H1 (cell line): ENCODE results near the gene COL4A1. TPM values are rescaled to one million over a fixed set of nuclear protein-coding genes. Genes with fewer than 3 reads are reported as not detected.
A peak's percentile ranks its signal among the peaks of the same experiment; 100 is the strongest.

Experiments
- CTCF ChIA-PET: fragments of 300-600 bp; sonication (Branson Sonifier 250); formaldehyde crosslinking; loops from one replicate; lab custom pipeline; 2021; ENCODE audit not compliant: partially characterized antibody; lab: Charles Lee
- POLR2A ChIA-PET: fragments of 300-600 bp; sonication (Branson Sonifier 250); formaldehyde crosslinking; loops from one replicate; lab custom pipeline; 2021; ENCODE audit warnings: inconsistent platforms; ENCODE audit not compliant: partially characterized antibody; lab: Charles Lee
- DNase-seq, 2 experiments: peaks; one replicate each; pipeline versions ENCODE4 v3.0.0 to v3.0.0-alpha.2; 2010 to 2022; ENCODE audit warnings: low spot score in 2 of 2, low read depth in 1 of 2, mixed read lengths in 1 of 2
- FAIRE-seq: peaks from 2 replicates; lab custom pipeline; 2011; peaks lifted over from hg19 to GRCh38; lab: Jason Lieb, UNC
- H2AFZ ChIP-seq: 2 replicates; pipeline ENCODE4 v1.8.1; 2012; ENCODE audit warnings: low read length, inconsistent platforms
- H2AK5ac ChIP-seq: 2 replicates; pipeline ENCODE4 v1.6.1; 2013; ENCODE audit warnings: low read depth, low read length
- H2BK120ac ChIP-seq: replicated peaks from 2 replicates; pipeline ENCODE3; 2013; ENCODE audit warnings: low read depth, low read length, inconsistent platforms
- H2BK12ac ChIP-seq: 2 replicates; pipeline ENCODE4 v1.6.1; 2013; ENCODE audit warnings: low read depth, low read length
- H2BK15ac ChIP-seq: 2 replicates; pipeline ENCODE4 v1.6.1; 2013; ENCODE audit warnings: low read length
- H2BK20ac ChIP-seq: 2 replicates; pipeline ENCODE4 v1.6.1; 2013; ENCODE audit warnings: low read length
- H2BK5ac ChIP-seq: 2 replicates; pipeline ENCODE4 v1.6.1; 2013; ENCODE audit warnings: low read depth, low read length
- H3K14ac ChIP-seq: 2 replicates; pipeline ENCODE4 v1.6.1; 2013; ENCODE audit warnings: inconsistent platforms; ENCODE audit not compliant: insufficient read length
- H3K18ac ChIP-seq: 2 replicates; pipeline ENCODE4 v1.6.1; 2013; ENCODE audit warnings: low read length; ENCODE audit errors: extremely low read depth
- H3K23ac ChIP-seq: 2 replicates; pipeline ENCODE4 v1.6.1; 2013; ENCODE audit warnings: inconsistent platforms; ENCODE audit not compliant: insufficient read length
- H3K23me2 ChIP-seq: 2 replicates; pipeline ENCODE4 v1.6.1; 2013; ENCODE audit warnings: low read depth, low read length
- H3K27ac ChIP-seq: 2 replicates; pipeline ENCODE4 v1.6.1; 2011; ENCODE audit warnings: low read depth, low read length, inconsistent platforms
- H3K27me3 ChIP-seq, 4 experiments: replicated peaks in 1 of 4; 1 replicate in 1 of 4; 2 replicates in 3 of 4; pipeline versions ENCODE4 v1.6.1 to v1.8.1; 2011 to 2013; ENCODE audit warnings: low read length in 3 of 4, mild to moderate bottlenecking in 3 of 4, inconsistent platforms in 2 of 4, mixed read lengths in 2 of 4, moderate library complexity in 1 of 4; ENCODE audit not compliant: control insufficient read depth in 3 of 4, insufficient read depth in 3 of 4; ENCODE audit errors: extremely low read depth in 1 of 4
- H3K36me3 ChIP-seq, 4 experiments: 2 replicates each; pipeline versions ENCODE4 v1.6.1 to v1.8.1; 2011 to 2013; ENCODE audit warnings: mild to moderate bottlenecking in 4 of 4, low read length in 3 of 4, moderate library complexity in 2 of 4, control low read depth in 1 of 4, inconsistent platforms in 1 of 4; ENCODE audit not compliant: insufficient read depth in 4 of 4, control insufficient read depth in 2 of 4
- H3K4ac ChIP-seq: replicated peaks from 2 replicates; pipeline ENCODE3; 2013; ENCODE audit warnings: low read length, low read depth, mixed read lengths, inconsistent platforms; ENCODE audit not compliant: insufficient read length
- H3K4me1 ChIP-seq, 4 experiments: replicated peaks in 1 of 4; 1 replicate in 1 of 4; 2 replicates in 3 of 4; pipeline versions ENCODE4 v1.6.1 to v1.8.1; 2011 to 2013; ENCODE audit warnings: low read length in 3 of 4, inconsistent platforms in 2 of 4, mixed read lengths in 1 of 4; ENCODE audit not compliant: insufficient read depth in 4 of 4, control insufficient read depth in 3 of 4
- H3K4me2 ChIP-seq, 2 experiments: 2 replicates each; pipeline versions ENCODE4 v1.6.1 to v1.8.1; 2011 to 2013; ENCODE audit warnings: low read depth in 2 of 2, low read length in 2 of 2, control low read depth in 1 of 2, inconsistent platforms in 1 of 2, mild to moderate bottlenecking in 1 of 2; ENCODE audit not compliant: insufficient read depth in 1 of 2
- H3K4me3 ChIP-seq, 4 experiments: fragments of 200-600, 300-600 bp in 1 of 4; sonication (generic), shearing (Covaris generic), sonication (Bioruptor Twin) in 1 of 4; 2 replicates each; pipeline versions ENCODE4 v1.5.1 to v1.8.1; 2011 to 2016; ENCODE audit warnings: low read length in 4 of 4, low read depth in 3 of 4, control low read depth in 2 of 4, inconsistent platforms in 2 of 4, mild to moderate bottlenecking in 2 of 4, mixed read lengths in 1 of 4, moderate library complexity in 1 of 4; ENCODE audit not compliant: insufficient read depth in 2 of 4; ENCODE audit errors: extremely low read depth in 1 of 4
- H3K56ac ChIP-seq: replicated peaks from 2 replicates; pipeline ENCODE3; 2013; ENCODE audit warnings: low read depth, mild to moderate bottlenecking, mixed read lengths, low read length, inconsistent platforms; ENCODE audit not compliant: insufficient read length
- H3K79me1 ChIP-seq: 2 replicates; pipeline ENCODE4 v1.6.1; 2013; ENCODE audit warnings: low read depth, low read length, control low read depth
- H3K79me2 ChIP-seq, 2 experiments: 2 replicates each; pipeline versions ENCODE4 v1.6.1 to v1.8.1; 2012 to 2013; ENCODE audit warnings: low read length in 2 of 2, mild to moderate bottlenecking in 2 of 2, inconsistent platforms in 1 of 2; ENCODE audit not compliant: insufficient read depth in 2 of 2, control insufficient read depth in 1 of 2
- H3K9ac ChIP-seq, 4 experiments: replicated peaks in 1 of 4; 1 replicate in 1 of 4; 2 replicates in 3 of 4; pipeline versions ENCODE4 v1.6.1 to v1.8.1; 2011 to 2013; ENCODE audit warnings: low read depth in 3 of 4, low read length in 3 of 4, control low read depth in 2 of 4, mild to moderate bottlenecking in 2 of 4, moderate library complexity in 2 of 4, inconsistent platforms in 1 of 4; ENCODE audit errors: extremely low read depth in 1 of 4
- H3K9me3 ChIP-seq, 2 experiments: 2 replicates each; pipeline versions ENCODE4 v1.6.1 to v1.8.1; 2012 to 2013; ENCODE audit warnings: mild to moderate bottlenecking in 2 of 2, moderate library complexity in 2 of 2, control low read depth in 1 of 2, inconsistent platforms in 1 of 2, low read depth in 1 of 2, low read length in 1 of 2, mixed read lengths in 1 of 2; ENCODE audit not compliant: insufficient read depth in 2 of 2
- H4K20me1 ChIP-seq, 2 experiments: replicated peaks in 1 of 2; 2 replicates each; pipeline versions ENCODE3 to v1.8.1; 2011 to 2013; ENCODE audit warnings: inconsistent platforms in 2 of 2, low read length in 2 of 2, mild to moderate bottlenecking in 1 of 2; ENCODE audit not compliant: insufficient read depth in 2 of 2, control insufficient read depth in 1 of 2
- H4K5ac ChIP-seq: 2 replicates; pipeline ENCODE4 v1.6.1; 2013; ENCODE audit warnings: low read length, low read depth, mixed read lengths, inconsistent platforms; ENCODE audit not compliant: insufficient read length
- H4K8ac ChIP-seq: 2 replicates; pipeline ENCODE4 v1.8.0; 2013; ENCODE audit warnings: mild to moderate bottlenecking, moderate library complexity, low read length, inconsistent platforms; ENCODE audit not compliant: insufficient read depth; ENCODE audit errors: extremely low read depth
- H4K91ac ChIP-seq: replicated peaks from 2 replicates; pipeline ENCODE3; 2013; ENCODE audit warnings: low read length, mixed read lengths, inconsistent platforms; ENCODE audit not compliant: insufficient read length
- ASH2L ChIP-seq: fragments of 200-600, 300-600 bp; sonication (generic); IDR thresholded peaks from one replicate; pipeline ENCODE4 v1.7.1; 2017; ENCODE audit warnings: low read length
- JUND ChIP-seq: IDR thresholded peaks from 2 replicates; pipeline ENCODE4 v1.6.1; 2011; ENCODE audit warnings: mild to moderate bottlenecking, improper control_type of control experiment, low read length
- KDM4A ChIP-seq: IDR thresholded peaks from one replicate; pipeline ENCODE4 v1.7.1; 2012; ENCODE audit warnings: low read depth, mild to moderate bottlenecking, moderate library complexity, low read length, inconsistent platforms; ENCODE audit not compliant: severe bottlenecking
- SAP30 ChIP-seq: fragments of 300-600 bp; sonication (generic); IDR thresholded peaks from 2 replicates; pipeline ENCODE4 v1.7.1; 2012; ENCODE audit warnings: low read length, moderate library complexity, mild to moderate bottlenecking, inconsistent platforms; ENCODE audit not compliant: insufficient read depth, insufficient replicate concordance
- SIRT6 ChIP-seq: IDR thresholded peaks from one replicate; pipeline ENCODE4 v1.7.1; 2012; ENCODE audit warnings: low read length, inconsistent platforms
- SUZ12 ChIP-seq: fragments of 200-600 bp; sonication (generic); IDR thresholded peaks from 2 replicates; pipeline ENCODE4 v1.6.1; 2012; ENCODE audit warnings: mild to moderate bottlenecking, inconsistent platforms, low read length, moderate library complexity, mixed read lengths
- WGBS, 2 experiments: shearing (Covaris generic) in 1 of 2; methylation state at CpG; one replicate each; pipeline versions ENCODE4 v1.1.6 to v1.1.7; 2013 to 2015; ENCODE audit warnings: low lambda C conversion rate in 2 of 2, mixed read lengths in 2 of 2, inconsistent platforms in 1 of 2, low coverage in 1 of 2, missing lambda C conversion rate in 1 of 2; ENCODE audit not compliant: insufficient replicate concordance in 2 of 2, insufficient coverage in 1 of 2, insufficient read length in 1 of 2; ENCODE audit errors: extremely low coverage in 1 of 2, missing lambda C conversion rate in 1 of 2; 5-methylcytosine and 5-hydroxymethylcytosine counted together
- long read RNA-seq, 2 experiments: library from RNA in 1 of 2; library from capped mRNA in 1 of 2; stranded (forward); transcript quantifications; one replicate each; pipeline ENCODE4 v2.0.0, GENCODE V29; 2021; ENCODE audit warnings: inconsistent platforms in 1 of 2
- polyA minus RNA-seq, 3 experiments: library from RNA; depleted of rRNA, polyadenylated mRNA; stranded (reverse); fragments of >200 nt; gene quantifications; 1 replicate in 2 of 3; 2 replicates in 1 of 3; pipeline ENCODE4 v1.2.3, GENCODE V29; 2011
- polyA plus RNA-seq, 7 experiments: library from polyadenylated mRNA; depleted of rRNA in 3 of 7; stranded (reverse) in 5 of 7; unstranded in 2 of 7; fragments of >200 nt in 5 of 7; fragments of 200-250 nt in 2 of 7; gene quantifications; 1 replicate in 5 of 7; 2 replicates in 1 of 7; 4 replicates in 1 of 7; pipeline versions ENCODE4 v1.2.1 to v1.2.3, GENCODE V29; 2011 to 2013; ENCODE audit warnings: missing spikeins in 2 of 7, mixed read lengths in 2 of 7
- total RNA-seq: library from RNA; stranded (reverse); fragmentation: NEBNext Ultra II Directional; extraction: Animal tissue kit (Norgen Biotek cat#: 25700); gene quantifications from 2 replicates; pipeline ENCODE4 v1.2.1, GENCODE V29; 2021
- TF ChIP-seq, protein P1 (sequence below): IDR thresholded peaks from 2 replicates; pipeline ENCODE4 v1.6.1; 2012; ENCODE audit warnings: inconsistent platforms

Gene COL4A1
- total RNA-seq (82.0 and 91.0 TPM in 2 replicates), polyA plus RNA-seq (2011; rRNA removed) (30.7 and 31.7 TPM in 2 replicates), polyA minus RNA-seq (2011; rRNA and poly(A)+ RNA removed) (46.9 and 65.9 TPM in 2 replicates)
- polyA plus RNA-seq (2011; cell fraction: cytosol; rRNA removed) = 31.3 TPM
- polyA plus RNA-seq (2011; cell fraction: nucleus; rRNA removed) = 69.4 TPM
- polyA plus RNA-seq (2012, experiment 1 of 2) = 39.8 to 46.7 TPM (median 43.8 TPM) in 4 replicates
- 17.1 TPM for polyA plus RNA-seq (2012, experiment 2 of 2)
- 88.0 TPM for polyA plus RNA-seq (2013, experiment 1 of 2)
- 83.1 TPM for polyA plus RNA-seq (2013, experiment 2 of 2)
- polyA minus RNA-seq (2011; cell fraction: cytosol; rRNA and poly(A)+ RNA removed) = 44.9 TPM
- 51.4 TPM for polyA minus RNA-seq (2011; cell fraction: nucleus; rRNA and poly(A)+ RNA removed)
- long read RNA-seq, experiment 1, transcript COL4A1-213 (7 exons, 2,476 nt) = major isoform, 6 of 40 reads
- long read RNA-seq, experiment 1, partial matches to known transcripts = 33 of 40 reads
- long read RNA-seq, experiment 1, other reads (novel, unspliced or antisense) = 1 of 40 reads
- long read RNA-seq, experiment 2, partial matches to known transcripts = 0 of 1 reads
- long read RNA-seq, experiment 2, other reads (novel, unspliced or antisense) = 1 of 1 reads

DNA sequence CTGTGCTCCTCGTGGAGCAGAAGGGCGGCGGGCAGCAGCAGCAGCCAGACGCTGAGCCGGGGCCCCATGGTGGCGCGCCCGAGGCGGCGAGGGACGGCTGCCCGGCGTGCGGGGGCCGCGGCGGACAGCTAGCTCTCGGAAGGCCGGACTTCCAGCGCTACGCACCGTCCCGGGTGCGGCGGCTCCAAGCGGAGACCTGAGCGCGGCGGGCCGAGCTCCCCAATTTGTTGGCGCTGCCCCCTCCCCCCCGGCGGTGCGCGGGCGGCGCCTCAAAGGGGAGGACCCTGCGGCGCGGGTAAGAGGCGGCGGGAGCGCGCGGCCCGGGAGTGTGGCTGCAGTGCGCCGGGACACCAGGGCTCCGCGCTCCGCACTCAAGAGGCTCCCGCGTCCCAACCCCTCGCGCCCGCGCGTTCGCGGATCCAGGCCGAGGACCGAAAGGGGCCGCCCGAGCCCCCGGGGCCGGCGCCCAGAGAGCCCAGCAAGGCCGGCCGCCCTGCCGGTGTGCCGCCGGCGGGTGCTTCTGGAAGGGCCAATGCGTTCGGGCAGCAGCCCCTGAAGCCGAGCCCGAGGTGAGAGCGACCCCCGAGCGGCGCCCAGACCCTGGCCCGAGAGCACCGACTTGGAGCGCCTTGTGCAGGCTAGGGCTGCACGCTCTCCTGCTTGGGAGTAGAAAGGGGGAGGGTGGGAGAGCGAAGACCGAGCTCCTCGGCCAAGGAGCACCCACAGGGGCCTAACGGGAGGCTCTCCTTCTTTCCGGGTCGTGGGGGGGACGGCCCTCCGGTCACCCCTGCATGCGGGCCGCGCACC is at the start of gene COL4A1, which contains the start of gene COL4A2:
COL4A1 (minus strand) TSS at position 198 of the 807 bp plus-strand sequence; CDS start at position 68, 130 bp downstream.
COL4A2 (plus strand) TSS at position 325 of the 807 bp plus-strand sequence. CDS start 620 bp downstream, outside the sequence.
- Histone ChIP-seq H3K27me3 (peaks cover 0 to 18% (median 10%) of the 10 kb centered on the region in 4 experiments; a peak in 5 of 7 replicates), H3K27ac (peak within 1 kb of the TSS; percentile 44; the same call in 1 of the 2 replicates), H4K20me1 (peaks cover 2 to 12% of the 10 kb centered on the region in 2 experiments), H3K9ac (peak within 1 kb of the TSS; percentile 70 to 98 (median 78)), H3K79me1 (peaks cover 6% of the 10 kb centered on the region), H2AFZ (peak within 1 kb of the TSS; percentile 65; the same call in 1 of the 2 replicates), H3K18ac (peak within 1 kb of the TSS; percentile 89), H3K14ac (no peak within 1 kb of the TSS), H3K79me2 (peaks cover 0 to 27% of the 10 kb centered on the region in 2 experiments; a peak in 2 of 4 replicates), H4K91ac (no peak within 1 kb of the TSS), H3K4me2 (peak within 1 kb of the TSS; percentile 89 to 100), H3K9me3 (no peaks in the 10 kb centered on the region), H4K8ac (peak within 1 kb of the TSS; percentile 90), H3K56ac (no peak within 1 kb of the TSS), H3K23me2 (peaks cover 15% of the 10 kb centered on the region), H2BK20ac (0 out of 2 replicates have a peak within 1 kb of the TSS, but pooled peaks have one; percentile 62), H2AK5ac (peak within 1 kb of the TSS; percentile 85), H2BK15ac (peak within 1 kb of the TSS; percentile 65; the same call in 1 of the 2 replicates), H3K4me1 (peaks cover 5 to 9% (median 7%) of the 10 kb centered on the region in 4 experiments; a peak in 5 of 7 replicates), H3K36me3 (peaks cover 0 to 2% (median 0%) of the 10 kb centered on the region in 4 experiments; a peak in 1 of 8 replicates), H2BK5ac (peak within 1 kb of the TSS; percentile 47; the same call in 1 of the 2 replicates), H3K4ac (no peak within 1 kb of the TSS), H3K23ac (no peak within 1 kb of the TSS), H3K4me3 (peak within 1 kb of the TSS; percentile 44 to 93 (median 76)), H2BK120ac (no peak within 1 kb of the TSS), H4K5ac (peak within 1 kb of the TSS; percentile 42), H2BK12ac (peak within 1 kb of the TSS; percentile 86)
- DNase-seq = no peak
- FAIRE-seq = no peak
- 2% methylated on average over 63 of the region's 96 CpGs; no CpG with 5 or more reads in 1 of the 2 experiments for WGBS, 2 experiments
- CTCF ChIA-PET = interaction anchor here (0.6 to 5.2 kb wide), 10 partner anchors 10 to 149 kb away, joined by 3 to 40 read pairs (median 4); no protein-coding TSS in a partner anchor
- POLR2A ChIA-PET = interaction anchor here (0.6 to 5.5 kb wide), 17 partner anchors 10 to 170 kb away, joined by 3 to 34 read pairs (median 4); no protein-coding TSS in a partner anchor
- TF ChIP-seq SIRT6 = no peak
- TF ChIP-seq KDM4A = peak; percentile 56
- no peak for TF ChIP-seq SAP30
- TF ChIP-seq JUND = no peak
- TF ChIP-seq ASH2L = peak; percentile 66
- TF ChIP-seq, protein P1, sequence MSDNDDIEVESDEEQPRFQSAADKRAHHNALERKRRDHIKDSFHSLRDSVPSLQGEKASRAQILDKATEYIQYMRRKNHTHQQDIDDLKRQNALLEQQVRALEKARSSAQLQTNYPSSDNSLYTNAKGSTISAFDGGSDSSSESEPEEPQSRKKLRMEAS = peak; percentile 64
- no peak for TF ChIP-seq SUZ12
